ENCODE results near the gene FBN2. TPM values are rescaled to one million over a fixed set of nuclear protein-coding genes. Genes with fewer than 3 reads are reported as not detected.

FBN2 gene
- total RNA-seq, 4 donors from 2014 or later = 0.24 to 1.3 (median 0.89) TPM

- no peak for DNase-seq (ENCODE audit: low spot score in 2 of 2)
- Histone ChIP-seq H3K4me1 (no peaks in the 10 kb centered on the region), H3K9me3 (no peaks in the 10 kb centered on the region), H3K27ac (no peak overlapping the region), H3K27me3 (no peaks in the 10 kb centered on the region), H3K36me3 (no peaks in the 10 kb centered on the region), H3K4me3 (no peak overlapping the region)
- TF ChIP-seq POLR2AphosphoS5 (IDR thresholded peaks at IDR 0.05) = no peak
- no peak for TF ChIP-seq POLR2A (IDR thresholded peaks at IDR 0.05)
- TF ChIP-seq EP300 (IDR thresholded peaks at IDR 0.05) = no peak
- TF ChIP-seq CTCF (IDR thresholded peaks at IDR 0.05) = no peak
- 92% methylated on average over 12 of the region's 12 CpGs for WGBS
Observed at GRCh38 chr5:128338649-128339048, 199.4 kb downstream of the FBN2 start.

DNA sequence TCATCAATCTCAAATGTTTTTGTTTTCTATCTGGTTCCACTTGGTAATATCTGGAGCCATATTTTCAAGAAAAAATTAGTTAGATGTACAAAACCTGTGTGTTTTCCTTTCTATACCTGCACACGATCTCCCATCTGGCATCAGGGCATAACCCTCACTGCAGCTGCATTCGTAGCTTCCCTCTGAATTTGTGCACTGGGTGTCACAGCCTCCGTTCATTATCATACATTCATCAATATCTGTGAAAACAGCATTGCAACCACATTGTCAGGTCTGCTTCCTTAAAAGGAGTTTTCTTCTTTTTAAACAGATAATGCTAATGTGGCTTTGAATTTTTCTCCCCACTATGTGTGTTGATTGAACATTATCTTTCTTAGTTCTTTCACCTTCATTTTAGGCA lies 202.7 kb downstream of the FBN2 start:
- Histone ChIP-seq H3K9me3 (no peaks in the 10 kb centered on the region), H3K4me1 (no peaks in the 10 kb centered on the region), H3K27me3 (no peaks in the 10 kb centered on the region), H3K27ac (no peak overlapping the region), H3K36me3 (no peaks in the 10 kb centered on the region), H3K4me3 (no peak overlapping the region)
- WGBS = 85% methylated on average over 3 of the region's 3 CpGs
- no peak for TF ChIP-seq POLR2A (IDR thresholded peaks at IDR 0.05)
- no peak for TF ChIP-seq CTCF (IDR thresholded peaks at IDR 0.05)
- TF ChIP-seq POLR2AphosphoS5 (IDR thresholded peaks at IDR 0.05) = no peak
- TF ChIP-seq EP300 (IDR thresholded peaks at IDR 0.05) = no peak
- no peak for DNase-seq (ENCODE audit: low spot score in 2 of 2)

- Histone ChIP-seq H3K4me3 (no peak overlapping the region), H3K9me3 (no peaks in the 10 kb centered on the region), H3K4me1 (no peaks in the 10 kb centered on the region), H3K27ac (no peak overlapping the region), H3K36me3 (no peaks in the 10 kb centered on the region), H3K27me3 (no peaks in the 10 kb centered on the region)
- no peak for DNase-seq (ENCODE audit: low spot score in 2 of 2)
- TF ChIP-seq CTCF (IDR thresholded peaks at IDR 0.05) (no peak), POLR2A (IDR thresholded peaks at IDR 0.05) (no peak), POLR2AphosphoS5 (IDR thresholded peaks at IDR 0.05) (no peak), EP300 (IDR thresholded peaks at IDR 0.05) (no peak)
- 89% methylated on average over 9 of the region's 9 CpGs for WGBS
Observed at GRCh38 chr5:128334010-128334716, 203.9 kb downstream of the FBN2 start.

GRCh38 chr5:128331261-128331660 lies 206.8 kb downstream of the FBN2 start:
- WGBS = 91% methylated on average over 5 of the region's 5 CpGs

More at GRCh38 chr5:128331261-128331660, 206.8 kb downstream of the FBN2 start:
- no peak for DNase-seq (ENCODE audit: low spot score in 2 of 2)
- no peak for TF ChIP-seq CTCF (IDR thresholded peaks at IDR 0.05)
- no peak for TF ChIP-seq POLR2AphosphoS5 (IDR thresholded peaks at IDR 0.05)
- no peak for TF ChIP-seq EP300 (IDR thresholded peaks at IDR 0.05)
- TF ChIP-seq POLR2A (IDR thresholded peaks at IDR 0.05) = no peak
- H3K4me3 ChIP-seq = no peak overlapping the region
- no peaks in the 10 kb centered on the region for H3K27me3 ChIP-seq
- H3K9me3 ChIP-seq = no peaks in the 10 kb centered on the region
- H3K27ac ChIP-seq = no peak overlapping the region
- H3K36me3 ChIP-seq = no peaks in the 10 kb centered on the region
- H3K4me1 ChIP-seq = peaks cover 8% of the 10 kb centered on the region
